GM18868 (cell line): ENCODE measurements around the gene OMD.

ENCODE experiments used
- ATAC-seq: cut with Tn5 transposase; IDR thresholded peaks from one replicate; pipeline ENCODE4 v1.9.1; 2021; ENCODE audit warnings: mild to moderate bottlenecking, moderate library complexity; ENCODE audit not compliant: unreplicated experiment

OMD gene

GRCh38 chr9:92373167-92373566 lies 51.1 kb downstream of the OMD start:
- ATAC-seq: no peak

GRCh38 chr9:92369075-92369474 lies 55.2 kb downstream of the OMD start:
- no peak for ATAC-seq
